HuH-7.5 (cell line): ENCODE measurements around the gene STK35.

Source experiments
- DNase-seq: peaks from one replicate; pipeline ENCODE4 v3.0.0; 2011; ENCODE audit warnings: low spot score

The STK35 gene

DNA sequence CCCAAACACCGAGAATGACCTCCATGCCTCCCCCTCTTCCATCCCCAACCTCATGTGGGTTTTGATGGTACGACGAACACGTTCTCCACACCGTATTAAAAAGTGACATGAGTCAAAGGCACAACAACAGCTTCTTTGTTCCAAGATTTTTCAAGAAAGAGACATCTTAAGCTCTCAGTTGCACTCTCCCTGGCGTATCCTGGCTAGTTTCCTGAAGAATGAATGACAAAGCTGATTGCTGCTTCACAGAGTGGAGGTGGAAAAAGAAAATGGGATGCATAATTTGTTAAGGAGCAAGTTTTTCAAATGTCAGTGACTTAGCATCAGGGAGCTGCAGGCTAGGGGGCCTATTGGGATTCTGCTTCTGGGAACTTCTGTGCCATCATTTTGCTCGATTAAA, 95.5 kb downstream of the STK35 start:
- no peak for DNase-seq
